ENCODE data around the gene CYB5R2.

GRCh38 chr11:7621090-7621489 lies 52.2 kb downstream of the CYB5R2 start:
- no peak for TF ChIP-seq POLR2AphosphoS5 (IDR thresholded peaks at IDR 0.05)
- no peak for TF ChIP-seq CTCF (IDR thresholded peaks at IDR 0.05)
- TF ChIP-seq POLR2A (IDR thresholded peaks at IDR 0.05): no peak

Data from prostate gland (tissue), 2 donors.